Immature natural killer cell (primary cell): Measurements from ENCODE around the gene CAMSAP1. TPM values are rescaled to one million over a fixed set of nuclear protein-coding genes. Genes with fewer than 3 reads are reported as not detected.
A peak's percentile ranks its signal among the peaks of the same experiment; 100 is the strongest.
"Not testable (repeated sequence)": the region's sequence is repeated elsewhere in the genome, so short reads cannot be mapped to it uniquely, and the experiment has no call there.

Experiments
- DNase-seq, 3 donors: peaks; one replicate each; pipeline ENCODE4 v3.0.0; 2022; ENCODE audit warnings: mixed read lengths in 1 of 3
- H3K27ac Mint-ChIP-seq, 6 donors: one replicate each; pipeline ENCODE4 v1.8.0; 2020; ENCODE audit warnings: mixed read lengths in 6 of 6, mild to moderate bottlenecking in 5 of 6, inconsistent platforms in 4 of 6, moderate library complexity in 3 of 6
- H3K27me3 Mint-ChIP-seq, 3 donors: one replicate each; pipeline ENCODE4 v1.8.0; 2020 to 2021; ENCODE audit warnings: low read depth in 3 of 3, mild to moderate bottlenecking in 3 of 3, mixed read lengths in 3 of 3, moderate library complexity in 3 of 3, inconsistent platforms in 1 of 3
- H3K36me3 Mint-ChIP-seq, 3 donors: one replicate each; pipeline ENCODE4 v1.8.0; 2020; ENCODE audit warnings: mixed read lengths in 3 of 3, inconsistent platforms in 2 of 3, mild to moderate bottlenecking in 2 of 3
- H3K4me1 Mint-ChIP-seq, 2 donors: one replicate each; pipeline ENCODE4 v1.8.0; 2020; ENCODE audit warnings: inconsistent platforms in 2 of 2, mild to moderate bottlenecking in 2 of 2, mixed read lengths in 2 of 2, moderate library complexity in 1 of 2
- H3K4me3 Mint-ChIP-seq, 5 donors: one replicate each; pipeline ENCODE4 v1.8.0; 2020; ENCODE audit warnings: mild to moderate bottlenecking in 5 of 5, mixed read lengths in 5 of 5, inconsistent platforms in 3 of 5, moderate library complexity in 3 of 5
- H3K9me3 Mint-ChIP-seq, 6 donors: one replicate each; pipeline ENCODE4 v1.8.0; 2020; ENCODE audit warnings: mild to moderate bottlenecking in 6 of 6, mixed read lengths in 6 of 6, inconsistent platforms in 4 of 6, moderate library complexity in 3 of 6
- polyA plus RNA-seq, 3 donors: library from polyadenylated mRNA; unstranded; fragments of 300-500 nt; fragmentation: Illumina TruSeq; gene quantifications; one replicate each; pipeline ENCODE4 v1.2.3, GENCODE V29; 2021

The CAMSAP1 gene
- polyA plus RNA-seq, 3 donors from 2014 or later: 0.10 to 1.7 (median 1.1) TPM

DNA sequence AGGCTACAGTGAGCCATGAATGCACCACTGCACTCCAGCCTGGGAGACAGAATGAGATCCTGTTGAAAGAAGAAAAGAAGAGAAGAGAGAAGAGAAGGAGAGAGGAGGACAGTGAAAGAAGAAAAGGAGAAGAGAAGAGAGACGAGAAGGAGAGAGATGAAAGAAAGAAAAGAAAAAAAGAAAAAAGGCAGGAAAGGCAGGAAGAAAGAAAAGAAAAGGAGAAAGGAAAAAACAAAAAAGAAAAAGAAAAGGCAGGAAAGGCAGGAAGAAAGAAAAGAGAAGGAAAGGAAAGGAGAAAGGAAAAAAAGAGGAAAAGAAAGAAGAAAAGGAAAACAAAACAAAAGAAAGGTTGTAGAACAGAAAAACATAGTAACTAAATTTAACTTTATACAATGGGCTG is 14.2 kb downstream of the CAMSAP1 start:
- DNase-seq: no peak
- H3K36me3 Mint-ChIP-seq: no peaks in the 10 kb centered on the region
- H3K9me3 Mint-ChIP-seq: no peaks in the 10 kb centered on the region
- peaks cover 0 to 3% (median 2%) of the 10 kb centered on the region in 3 donors for H3K27me3 Mint-ChIP-seq
- H3K27ac Mint-ChIP-seq: no peak overlapping the region
- H3K4me1 Mint-ChIP-seq: peaks cover 45 to 67% of the 10 kb centered on the region in 2 donors
- no peak overlapping the region for H3K4me3 Mint-ChIP-seq

DNA sequence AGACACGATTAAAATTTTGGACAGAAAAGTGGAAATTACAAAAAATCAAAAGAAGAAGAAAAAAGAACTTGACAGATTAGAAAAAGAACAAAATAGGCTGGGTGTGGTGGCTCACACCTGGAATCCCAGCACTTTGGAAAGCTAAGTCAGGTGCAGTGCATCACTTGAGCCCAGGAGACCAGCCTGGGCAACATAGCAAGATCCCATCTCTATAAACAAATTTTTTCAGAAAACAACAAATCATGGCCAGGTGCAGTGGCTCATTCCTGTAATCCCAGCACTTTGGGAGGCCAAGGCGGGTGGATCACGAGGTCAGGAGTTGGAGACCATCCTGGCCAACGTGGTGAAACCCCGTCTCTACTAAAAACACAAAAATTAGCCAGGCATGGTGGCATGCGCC is 15.0 kb downstream of the CAMSAP1 start:
- H3K4me1 Mint-ChIP-seq: peaks cover 49 to 67% of the 10 kb centered on the region in 2 donors
- H3K4me3 Mint-ChIP-seq, H3K9me3 Mint-ChIP-seq, H3K36me3 Mint-ChIP-seq, DNase-seq, H3K27ac Mint-ChIP-seq, H3K27me3 Mint-ChIP-seq: not testable (repeated sequence)

DNA sequence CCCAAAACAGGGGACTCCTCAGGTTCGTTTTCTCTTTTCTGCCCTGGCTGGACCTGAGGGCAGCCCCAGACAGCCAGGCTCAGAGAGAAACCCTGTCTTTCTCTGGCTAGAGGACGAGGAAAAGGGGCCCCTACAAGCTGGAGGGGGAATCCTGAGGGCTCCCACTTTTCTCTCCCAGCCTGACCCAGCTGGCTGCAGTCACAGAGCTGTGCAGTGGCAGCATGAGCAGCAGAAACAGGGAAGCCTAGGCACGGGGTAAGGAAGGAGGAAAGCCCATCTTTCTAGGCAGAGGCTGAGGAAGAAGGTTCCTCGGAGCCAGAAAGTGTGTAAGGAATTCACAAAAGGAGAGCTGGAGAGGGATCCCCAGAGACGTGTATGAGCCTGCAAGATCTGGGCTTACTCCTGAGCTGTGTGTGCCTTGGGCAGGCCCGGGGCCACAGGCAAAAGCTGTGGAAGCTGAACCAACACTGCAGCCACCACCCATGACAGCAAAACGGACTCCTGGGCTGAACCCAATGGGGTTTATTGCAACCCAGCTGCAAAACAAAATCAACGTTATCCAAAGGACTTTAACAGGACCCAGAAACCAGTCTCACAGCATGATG is 16.2 kb downstream of the CAMSAP1 start:
- no peak for DNase-seq
- Mint-ChIP-seq H3K9me3 (no peaks in the 10 kb centered on the region), H3K36me3 (no peaks in the 10 kb centered on the region), H3K4me3 (no peak overlapping the region), H3K4me1 (peaks cover 50 to 69% of the 10 kb centered on the region in 2 donors), H3K27me3 (peaks cover 0 to 6% (median 4%) of the 10 kb centered on the region in 3 donors), H3K27ac (peak overlapping the region in 1 of 6 donors; percentile 57)

DNA sequence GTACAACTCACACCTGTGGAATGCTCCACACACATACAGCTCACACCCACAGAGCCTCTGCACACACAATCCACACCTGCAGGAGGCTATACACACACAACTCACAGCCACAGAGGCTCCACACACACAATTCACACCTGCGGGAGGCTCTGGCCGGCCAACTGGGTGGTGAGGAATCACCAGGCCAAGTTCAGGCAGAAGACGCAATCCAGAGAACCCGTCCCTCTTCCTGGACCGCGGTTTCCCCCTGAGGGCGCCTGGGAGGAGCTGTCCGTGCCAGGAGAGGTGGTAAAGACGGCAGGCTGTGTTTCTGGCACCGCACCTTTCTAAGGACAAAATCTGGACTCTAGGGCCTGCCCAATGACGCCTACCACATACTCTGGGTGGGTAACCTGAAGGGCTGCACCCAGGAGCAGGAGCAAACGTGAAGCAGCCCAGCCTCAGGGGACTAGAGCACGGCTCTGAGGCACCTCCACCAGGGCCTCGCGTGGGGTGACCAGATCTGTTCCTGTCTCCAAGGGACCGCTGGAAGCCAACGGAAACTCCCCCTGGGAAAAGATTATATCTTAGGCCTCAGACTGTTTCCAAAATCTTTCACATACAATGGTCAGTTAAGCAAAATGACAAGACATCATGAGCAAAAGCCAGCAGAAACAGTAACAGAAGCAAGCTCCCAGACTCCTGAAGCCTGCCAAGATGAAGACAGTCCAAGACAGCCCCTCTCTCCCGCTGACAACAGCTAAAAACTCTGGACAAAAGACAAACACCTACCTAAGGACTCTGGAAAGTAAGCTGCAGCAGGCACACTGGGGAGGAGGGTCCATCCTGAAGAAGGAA is 16.9 kb downstream of the CAMSAP1 start:
- peaks cover 0 to 6% (median 4%) of the 10 kb centered on the region in 3 donors for H3K27me3 Mint-ChIP-seq
- peaks cover 49 to 67% of the 10 kb centered on the region in 2 donors for H3K4me1 Mint-ChIP-seq
- no peaks in the 10 kb centered on the region for H3K9me3 Mint-ChIP-seq
- H3K4me3 Mint-ChIP-seq: no peak overlapping the region
- no peaks in the 10 kb centered on the region for H3K36me3 Mint-ChIP-seq
- DNase-seq: no peak
- H3K27ac Mint-ChIP-seq: peak overlapping the region in 1 of 6 donors; percentile 5

DNA sequence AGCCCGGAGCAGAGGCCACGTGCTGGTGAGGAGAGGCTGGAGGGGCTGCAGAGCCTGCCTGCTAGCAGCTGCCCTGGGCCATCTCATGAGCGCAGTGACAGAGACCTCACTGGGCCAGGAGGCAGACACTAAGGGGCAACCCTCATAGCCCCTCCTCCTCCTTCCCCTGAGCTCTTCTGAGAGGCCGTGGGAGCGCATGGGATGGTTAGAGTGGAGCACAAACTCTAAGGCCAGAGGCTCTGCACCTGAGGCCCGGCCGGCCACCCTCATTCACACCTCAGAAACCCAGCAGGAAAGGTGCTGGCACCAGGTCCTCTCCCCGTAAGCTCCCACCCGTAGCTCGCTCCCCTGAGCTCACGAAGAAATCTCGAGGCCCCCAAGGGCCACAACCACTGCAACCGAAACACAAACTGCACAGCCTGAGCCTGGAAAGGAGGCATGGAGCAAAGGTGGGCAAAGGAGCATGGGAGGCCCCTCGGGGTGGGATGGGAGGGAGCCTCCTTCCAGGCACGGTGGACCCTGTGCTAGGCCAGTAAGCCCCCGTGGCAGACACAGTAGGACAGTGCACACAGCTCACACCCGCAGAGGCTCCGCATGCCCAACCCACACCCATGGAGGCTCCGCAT is 17.7 kb downstream of the CAMSAP1 start:
- Mint-ChIP-seq H3K27me3 (peaks cover 0 to 7% (median 4%) of the 10 kb centered on the region in 3 donors), H3K27ac (peak overlapping the region in 5 of 6 donors; percentile 9 to 94 (median 86)), H3K9me3 (no peaks in the 10 kb centered on the region), H3K36me3 (no peaks in the 10 kb centered on the region), H3K4me1 (peaks cover 45 to 61% of the 10 kb centered on the region in 2 donors), H3K4me3 (no peak overlapping the region)
- DNase-seq: no peak

DNA sequence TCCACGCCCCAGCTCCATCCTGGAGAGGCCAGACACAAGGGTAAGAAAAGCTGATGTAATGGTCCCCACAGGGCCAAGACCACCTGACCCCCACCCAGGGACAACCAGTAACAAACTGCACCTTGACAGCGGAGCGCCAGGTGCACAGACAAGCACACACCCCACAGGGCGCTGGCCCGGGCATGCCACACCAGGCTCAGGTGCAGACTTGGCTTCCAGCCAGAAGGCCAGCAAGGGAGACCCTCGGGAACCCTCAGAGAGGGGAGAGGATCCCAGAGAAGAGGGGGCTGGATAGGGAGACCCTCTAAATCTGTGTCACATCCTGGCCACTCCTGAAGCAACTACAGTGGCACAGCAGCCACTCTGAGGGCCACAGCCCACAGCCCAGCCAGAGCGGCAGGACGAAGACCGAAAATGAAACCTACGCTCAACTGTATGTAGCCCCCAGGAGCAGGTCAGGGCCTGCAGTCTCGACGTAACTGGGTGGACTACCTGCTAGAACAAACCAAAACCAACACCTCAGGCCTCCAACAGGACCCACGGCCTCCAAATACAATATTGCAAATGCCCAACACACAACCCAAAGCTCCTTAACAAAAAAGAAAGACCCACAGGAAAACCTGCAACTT is 18.5 kb downstream of the CAMSAP1 start:
- Mint-ChIP-seq H3K4me3 (peak overlapping the region; percentile 34 to 81 (median 67)), H3K36me3 (no peaks in the 10 kb centered on the region), H3K9me3 (no peaks in the 10 kb centered on the region), H3K4me1 (peaks cover 45 to 67% of the 10 kb centered on the region in 2 donors), H3K27ac (peak overlapping the region; percentile 9 to 94 (median 88)), H3K27me3 (peaks cover 0 to 7% (median 2%) of the 10 kb centered on the region in 3 donors)
- peak in 1 of 3 donors; percentile 22 for DNase-seq

DNA sequence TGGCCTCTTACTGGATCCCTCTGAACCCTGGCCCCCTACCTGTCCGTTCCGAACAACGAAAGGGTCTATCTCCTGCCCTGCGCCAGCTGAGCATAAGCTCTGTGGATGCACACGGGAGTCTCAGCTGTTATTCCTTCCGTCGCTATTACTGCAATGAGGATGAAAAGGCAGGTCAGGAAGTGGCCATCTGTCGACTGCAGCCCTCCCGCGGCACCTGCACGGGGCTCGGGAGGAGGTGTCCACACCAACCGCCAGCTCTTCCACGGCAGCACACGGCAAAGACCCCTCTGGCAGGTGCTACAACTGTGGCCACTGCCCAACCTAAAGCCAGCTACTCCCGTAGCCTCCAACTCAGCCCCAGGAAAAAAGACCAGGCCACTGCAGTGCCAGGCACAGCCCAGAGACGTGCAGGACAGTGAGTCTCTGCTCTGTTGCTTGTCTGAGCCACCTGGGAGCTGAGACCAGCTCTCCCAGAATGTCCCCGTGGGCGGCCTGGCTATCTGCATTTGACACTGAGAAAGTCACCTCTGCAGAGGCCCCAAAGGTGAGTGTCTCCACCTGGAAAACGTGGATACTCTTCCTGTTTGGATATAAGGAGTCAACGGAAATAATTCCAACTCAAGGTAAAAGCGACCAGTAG is 19.1 kb downstream of the CAMSAP1 start:
- no peak for DNase-seq
- Mint-ChIP-seq H3K4me1 (peaks cover 48 to 67% of the 10 kb centered on the region in 2 donors), H3K36me3 (no peaks in the 10 kb centered on the region), H3K4me3 (peak overlapping the region in 4 of 5 donors; percentile 78 to 83 (median 82)), H3K9me3 (no peaks in the 10 kb centered on the region), H3K27ac (peak overlapping the region in 4 of 6 donors; percentile 86 to 95 (median 94)), H3K27me3 (peaks cover 0 to 6% (median 2%) of the 10 kb centered on the region in 3 donors)

DNA sequence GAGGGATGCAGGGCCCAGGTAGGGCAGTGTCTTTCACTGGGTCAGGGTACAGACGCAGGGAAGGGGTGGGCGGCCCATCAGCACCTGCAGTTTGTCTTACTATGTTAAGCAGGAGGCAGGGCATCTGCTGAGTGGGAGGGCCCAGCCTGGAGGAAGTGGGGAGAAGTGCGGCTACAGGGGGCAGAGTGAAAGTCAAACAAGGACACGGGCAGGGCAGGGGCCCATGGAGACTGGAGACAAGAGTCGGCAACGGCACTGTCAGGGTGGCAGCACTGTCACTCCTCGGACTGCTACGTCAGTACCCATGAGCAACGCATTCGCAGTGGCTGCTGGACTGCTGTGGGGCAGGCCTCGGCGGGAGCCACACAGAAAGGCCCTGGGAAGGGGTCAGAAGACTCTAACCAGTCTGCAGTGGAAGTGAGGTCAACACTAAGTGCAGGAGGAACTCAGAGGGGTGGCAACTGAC is 19.7 kb downstream of the CAMSAP1 start:
- H3K36me3 Mint-ChIP-seq: no peaks in the 10 kb centered on the region
- peaks cover 0 to 4% (median 2%) of the 10 kb centered on the region in 3 donors for H3K27me3 Mint-ChIP-seq
- DNase-seq: peak; percentile 63 to 71 (median 70)
- no peaks in the 10 kb centered on the region for H3K9me3 Mint-ChIP-seq
- peak overlapping the region; percentile 68 to 95 (median 90) for H3K27ac Mint-ChIP-seq
- peaks cover 45 to 67% of the 10 kb centered on the region in 2 donors for H3K4me1 Mint-ChIP-seq
- peak overlapping the region; percentile 68 to 83 (median 81) for H3K4me3 Mint-ChIP-seq

DNA sequence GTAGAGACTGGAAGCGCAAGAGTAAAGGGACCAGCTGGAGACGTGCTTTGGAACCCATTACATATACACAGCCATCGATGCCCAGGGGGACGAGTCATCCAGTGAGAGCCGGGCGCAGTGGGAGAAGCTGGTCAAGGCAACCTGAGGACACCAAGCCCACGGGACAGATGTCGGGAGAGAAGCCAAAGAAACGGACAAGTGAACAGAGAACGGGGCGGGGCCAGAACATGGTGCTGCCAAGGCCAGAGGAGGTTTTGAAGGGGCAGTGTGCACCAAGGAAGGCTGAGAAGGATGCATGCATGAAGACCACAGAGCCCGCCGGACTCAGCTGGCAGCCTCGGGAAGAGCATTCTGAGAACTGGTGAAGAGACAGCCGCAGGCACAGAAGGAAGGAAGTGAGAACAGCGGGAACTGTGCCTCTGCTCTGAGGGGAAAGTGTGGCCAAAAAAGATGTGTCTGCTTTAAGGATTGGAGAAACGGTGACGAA is 20.3 kb downstream of the CAMSAP1 start:
- H3K4me3 Mint-ChIP-seq: peak overlapping the region; percentile 68 to 83 (median 81)
- H3K27ac Mint-ChIP-seq: peak overlapping the region; percentile 68 to 95 (median 90)
- no peaks in the 10 kb centered on the region for H3K9me3 Mint-ChIP-seq
- H3K36me3 Mint-ChIP-seq: no peaks in the 10 kb centered on the region
- H3K4me1 Mint-ChIP-seq: peaks cover 45 to 69% of the 10 kb centered on the region in 2 donors
- H3K27me3 Mint-ChIP-seq: peaks cover 0 to 4% (median 2%) of the 10 kb centered on the region in 3 donors
- DNase-seq: no peak

DNA sequence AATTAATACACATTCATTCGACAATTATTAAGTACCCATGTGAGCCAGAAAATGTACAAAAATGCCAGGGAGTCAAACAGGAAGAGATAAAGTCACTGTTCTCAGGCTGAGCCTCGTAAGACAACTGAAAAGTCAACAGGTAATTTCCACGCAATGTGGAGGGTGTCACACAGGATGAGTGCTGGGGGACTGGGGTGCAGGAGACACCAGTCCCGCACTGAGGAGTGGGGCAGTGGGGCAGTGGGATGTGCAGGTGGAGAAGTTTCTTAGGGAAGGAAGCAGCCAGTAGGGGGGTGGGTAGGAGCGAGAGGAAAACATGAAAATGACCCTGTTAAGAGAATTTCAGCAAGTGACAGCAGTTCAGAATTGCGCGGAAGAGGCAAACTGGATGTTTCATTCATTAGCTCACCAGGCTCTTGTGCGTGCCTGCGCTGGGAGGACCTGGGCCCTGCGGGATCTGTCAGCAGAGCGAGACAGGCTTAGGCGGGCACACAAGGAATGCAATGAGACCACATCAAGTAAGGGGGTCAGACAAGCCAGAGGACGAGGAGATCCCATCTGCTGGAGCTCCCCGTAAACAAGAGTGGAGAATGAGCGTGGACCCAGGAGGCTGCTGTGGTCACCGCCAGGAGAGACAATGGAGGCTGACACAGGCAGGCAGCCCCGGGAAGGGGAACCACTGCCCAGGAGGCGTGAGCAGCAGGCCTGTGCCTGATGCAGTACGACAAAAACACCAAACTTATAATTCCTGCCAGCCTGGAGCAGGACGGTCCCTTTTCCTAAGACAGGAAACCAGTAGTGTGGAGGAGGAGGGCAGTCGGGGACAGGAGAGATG is 21.0 kb downstream of the CAMSAP1 start:
- Mint-ChIP-seq H3K9me3 (no peaks in the 10 kb centered on the region), H3K4me1 (peaks cover 47 to 62% of the 10 kb centered on the region in 2 donors), H3K36me3 (no peaks in the 10 kb centered on the region), H3K27ac (peak overlapping the region; percentile 9 to 95 (median 79)), H3K4me3 (peak overlapping the region; percentile 68 to 83 (median 81)), H3K27me3 (peaks cover 0 to 4% (median 2%) of the 10 kb centered on the region in 3 donors)
- DNase-seq: no peak

DNA sequence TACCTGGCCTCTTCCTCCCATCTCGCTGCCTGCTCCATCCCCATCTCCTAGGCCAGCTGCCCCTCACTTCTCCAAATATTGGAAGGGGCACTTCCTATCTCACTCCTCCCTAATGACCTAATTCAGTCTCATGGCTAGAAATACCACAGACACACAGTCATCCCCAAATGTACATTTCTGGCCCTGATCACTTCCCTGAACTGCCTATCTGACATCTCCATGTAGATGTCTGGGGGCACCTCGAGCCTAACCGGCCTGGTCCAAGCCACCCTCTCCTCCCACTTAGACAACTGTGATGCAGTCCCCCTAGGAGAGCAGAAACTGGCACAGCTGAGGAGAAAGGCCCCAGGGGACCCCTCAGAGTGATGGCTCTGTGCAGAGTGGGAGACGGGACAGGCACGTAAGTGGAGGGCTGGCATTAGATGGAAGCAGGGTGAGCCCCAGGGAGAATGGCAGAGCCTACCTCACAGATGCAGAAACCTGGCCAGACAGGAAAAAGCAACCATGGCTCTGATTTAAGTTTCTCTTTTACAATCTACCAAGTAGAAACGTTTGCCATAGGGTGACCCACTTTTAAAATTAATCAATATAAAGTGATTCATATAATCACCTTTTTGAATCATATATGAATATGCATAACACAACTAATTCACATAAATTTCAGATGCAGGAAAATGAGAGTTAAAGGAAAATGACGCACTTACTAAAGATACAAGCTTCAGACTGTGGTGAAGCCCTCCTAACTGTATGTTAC is 22.1 kb downstream of the CAMSAP1 start:
- H3K4me3 Mint-ChIP-seq: no peak overlapping the region
- H3K9me3 Mint-ChIP-seq: no peaks in the 10 kb centered on the region
- DNase-seq: no peak
- peaks cover 0 to 4% (median 2%) of the 10 kb centered on the region in 3 donors for H3K27me3 Mint-ChIP-seq
- H3K27ac Mint-ChIP-seq: peak overlapping the region in 2 of 6 donors; percentile 35 to 70
- H3K36me3 Mint-ChIP-seq: no peaks in the 10 kb centered on the region
- peaks cover 44 to 62% of the 10 kb centered on the region in 2 donors for H3K4me1 Mint-ChIP-seq
